Raji (cell line): ENCODE results near the gene RPS6KA2.

Experiments used
- POLR2A ChIP-seq: IDR thresholded peaks from 2 replicates; pipeline ENCODE4 v1.6.1; 2011; ENCODE audit warnings: low read depth, low read length, control low read depth; ENCODE audit not compliant: insufficient read depth

RPS6KA2 gene

GRCh38 chr6:166532302-166532701 lies 94.7 kb downstream of the RPS6KA2 start:
- TF ChIP-seq POLR2A, result no peak

DNA sequence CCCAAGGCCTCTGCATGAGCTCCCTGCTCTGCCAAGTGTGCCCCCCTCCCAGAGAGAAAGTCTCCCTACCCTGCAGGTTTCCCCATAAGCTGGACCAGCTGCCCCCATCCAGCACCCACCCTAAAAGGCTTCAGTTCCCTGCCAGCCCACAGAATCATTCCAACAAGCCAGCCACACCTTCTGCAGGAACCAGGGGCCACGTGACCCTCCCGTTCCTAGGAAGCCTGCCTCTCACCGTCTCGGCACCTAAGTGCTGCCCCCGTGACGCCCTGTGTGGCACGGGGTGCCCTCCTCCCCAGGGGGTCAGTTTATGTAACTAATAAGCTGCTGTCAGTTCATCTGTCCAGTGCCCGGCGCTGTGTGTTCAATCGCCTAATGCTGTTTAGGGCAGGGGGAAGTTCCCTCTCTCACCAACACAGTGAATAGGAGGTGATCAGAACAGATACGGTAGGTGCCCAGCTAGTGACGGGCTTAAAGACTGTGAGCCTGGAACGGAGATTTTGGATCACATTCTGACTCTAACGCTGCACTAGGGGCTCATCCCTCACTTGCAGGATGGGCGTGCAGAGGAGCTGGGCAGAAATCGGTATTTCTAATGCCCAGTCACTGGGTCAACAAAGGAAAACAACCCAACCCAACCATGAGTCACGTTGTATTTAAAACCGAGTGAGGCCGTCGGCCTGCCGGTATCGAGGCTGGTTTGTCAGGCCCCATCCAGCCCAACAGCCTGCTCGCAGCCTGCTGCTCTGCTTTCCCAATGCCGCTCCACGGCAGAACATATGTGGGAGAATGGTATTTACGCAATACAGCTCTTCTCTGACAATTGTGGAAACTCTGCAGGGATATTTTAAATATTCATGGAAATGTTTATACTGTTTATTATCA lies 96.6 kb downstream of the RPS6KA2 start:
- no peak for TF ChIP-seq POLR2A

- TF ChIP-seq POLR2A, result no peak
These were observed 97.5 kb downstream of the RPS6KA2 start for GRCh38 chr6:166529586-166529985.

- no peak for TF ChIP-seq POLR2A
These were observed 99.2 kb downstream of the RPS6KA2 start for GRCh38 chr6:166527849-166528248.

- TF ChIP-seq POLR2A, result no peak
These were observed 100.1 kb downstream of the RPS6KA2 start for GRCh38 chr6:166526937-166527336.

GRCh38 chr6:166525567-166525966 lies 101.5 kb downstream of the RPS6KA2 start:
- no peak for TF ChIP-seq POLR2A

GRCh38 chr6:166523782-166524559 lies 103.1 kb downstream of the RPS6KA2 start:
- no peak for TF ChIP-seq POLR2A

DNA sequence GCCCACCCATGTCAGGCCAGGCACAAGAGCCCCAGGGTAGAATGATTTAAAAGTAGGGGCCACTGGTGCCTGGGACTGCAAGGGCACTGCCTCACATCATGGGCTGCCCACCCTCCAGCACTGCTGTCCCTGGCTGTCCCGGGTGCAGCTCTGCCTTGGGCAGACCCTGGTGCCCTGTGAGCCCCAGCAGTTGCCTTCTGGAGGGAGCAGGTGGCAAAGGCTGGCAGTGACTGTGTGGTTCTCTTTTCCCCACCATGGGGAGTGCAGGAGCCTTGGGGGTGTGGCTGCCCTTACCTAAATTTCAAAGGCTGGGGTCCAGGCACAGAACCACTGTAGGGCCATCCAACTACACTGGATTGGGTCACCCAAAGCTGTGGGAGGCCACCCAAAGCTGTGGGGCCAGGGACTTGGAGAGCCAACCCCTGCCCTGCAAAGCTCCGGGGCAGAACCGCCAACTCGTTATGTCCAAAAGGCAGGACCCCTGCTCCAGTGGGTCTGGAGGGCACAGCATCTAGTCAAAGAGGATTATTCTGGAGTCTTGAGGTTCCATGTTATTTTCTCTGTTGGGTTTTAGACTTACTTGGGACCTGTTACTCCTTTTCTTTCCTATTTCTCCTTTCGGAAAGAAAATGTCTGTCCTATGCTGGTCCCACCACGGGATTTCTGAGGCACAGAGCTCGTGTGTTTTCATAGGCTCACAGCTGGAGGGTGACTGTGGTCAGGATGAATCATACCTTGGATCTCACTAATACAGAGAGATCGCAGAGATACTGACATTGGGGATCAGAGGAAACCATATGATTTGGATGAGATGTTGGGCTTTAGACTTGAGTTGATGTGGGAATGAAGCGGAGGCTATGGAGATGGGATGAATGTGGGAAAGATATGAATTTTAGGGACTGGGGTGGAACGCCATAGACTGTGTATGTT lies 105.9 kb downstream of the RPS6KA2 start:
- TF ChIP-seq POLR2A, result no peak

DNA sequence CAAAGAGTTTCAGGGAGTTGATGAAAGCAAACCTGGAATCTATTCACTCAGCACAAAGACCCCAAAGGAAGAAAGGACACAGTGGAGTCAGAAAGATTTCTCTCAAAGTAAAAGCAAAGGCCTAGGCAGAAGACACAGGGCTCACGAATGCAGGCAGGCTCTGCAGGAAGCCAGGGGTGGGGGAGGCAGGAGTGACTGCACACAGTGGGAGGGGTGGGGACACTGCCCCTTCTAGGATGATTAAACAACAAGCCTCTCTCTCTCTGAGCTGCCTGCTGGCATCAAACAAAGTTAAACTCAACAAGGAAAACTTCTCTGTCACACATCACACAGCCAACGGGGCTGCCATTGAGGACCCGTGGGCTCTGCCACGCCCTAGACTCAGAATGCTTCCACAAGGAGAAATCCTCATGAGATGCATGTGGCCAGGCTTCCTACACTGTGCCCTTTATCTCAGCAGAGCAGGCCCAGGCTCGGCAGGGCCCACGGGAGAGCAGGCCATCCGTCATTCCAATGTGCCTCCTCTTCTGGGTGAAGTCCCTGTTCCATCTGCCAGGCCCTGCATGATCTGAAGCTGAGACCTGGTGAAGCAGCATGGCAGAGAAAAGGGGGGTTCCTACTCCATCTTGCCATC lies 110.7 kb downstream of the RPS6KA2 start:
- no peak for TF ChIP-seq POLR2A

DNA sequence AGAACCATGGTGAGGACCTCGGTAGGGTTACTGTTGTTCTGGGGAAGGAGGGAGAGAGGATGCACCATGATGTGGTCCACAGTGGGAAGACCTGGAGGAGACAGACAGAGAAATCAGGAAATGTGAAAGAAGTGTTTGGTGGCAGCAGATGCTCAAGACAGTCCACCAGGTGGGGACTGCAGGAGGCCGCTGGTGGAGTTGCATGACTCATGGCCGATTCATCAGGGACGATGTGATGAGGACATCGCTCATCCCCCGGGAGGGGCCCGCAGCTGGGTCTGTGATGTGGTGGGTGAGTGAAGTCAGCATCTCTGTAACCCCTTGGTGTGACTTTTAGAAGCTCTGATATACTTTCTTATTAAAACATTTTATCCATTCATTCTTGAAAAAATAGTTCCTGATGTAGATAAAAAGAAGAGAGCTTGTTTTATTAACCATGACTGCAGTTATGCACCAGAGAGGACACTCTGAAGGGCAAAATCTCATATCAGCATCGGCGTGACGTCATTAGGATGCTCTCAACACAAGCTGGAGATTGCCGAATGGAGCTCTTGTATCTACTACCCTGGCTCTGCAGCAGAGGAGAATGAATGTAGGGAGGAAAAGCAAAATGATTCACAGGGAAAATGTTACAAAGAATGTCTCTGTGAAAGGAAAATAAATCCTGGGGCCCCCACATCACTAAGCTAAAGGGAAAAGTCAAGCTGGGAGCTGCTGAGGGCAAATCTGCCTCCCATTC lies 111.8 kb downstream of the RPS6KA2 start:
- no peak for TF ChIP-seq POLR2A

DNA sequence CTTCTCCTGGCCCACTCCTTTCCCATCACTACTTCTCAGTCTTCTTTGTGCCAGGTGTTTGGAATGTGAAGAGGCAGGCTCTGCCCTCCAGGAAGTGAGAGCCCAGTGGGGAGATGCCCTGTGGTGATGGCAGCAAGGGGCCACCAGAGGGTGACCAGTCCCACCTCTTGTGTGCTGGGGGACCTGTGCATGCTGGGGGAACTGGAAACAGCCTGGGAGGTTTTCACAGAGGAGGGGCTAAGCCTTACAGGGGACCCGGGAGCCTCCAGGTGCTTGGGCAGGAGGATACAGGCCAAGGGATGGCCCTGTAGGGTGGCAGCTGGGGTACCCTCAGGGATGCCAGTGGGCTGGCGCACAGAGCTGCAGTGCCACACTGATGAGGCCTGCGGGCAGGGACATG lies 112.9 kb downstream of the RPS6KA2 start:
- TF ChIP-seq POLR2A, result no peak

- no peak for TF ChIP-seq POLR2A
These were observed 114.5 kb downstream of the RPS6KA2 start for GRCh38 chr6:166512567-166512966.

- no peak for TF ChIP-seq POLR2A
These were observed 115.7 kb downstream of the RPS6KA2 start for GRCh38 chr6:166511316-166511715.

- no peak for TF ChIP-seq POLR2A
These were observed 117.9 kb downstream of the RPS6KA2 start for GRCh38 chr6:166509193-166509592.

DNA sequence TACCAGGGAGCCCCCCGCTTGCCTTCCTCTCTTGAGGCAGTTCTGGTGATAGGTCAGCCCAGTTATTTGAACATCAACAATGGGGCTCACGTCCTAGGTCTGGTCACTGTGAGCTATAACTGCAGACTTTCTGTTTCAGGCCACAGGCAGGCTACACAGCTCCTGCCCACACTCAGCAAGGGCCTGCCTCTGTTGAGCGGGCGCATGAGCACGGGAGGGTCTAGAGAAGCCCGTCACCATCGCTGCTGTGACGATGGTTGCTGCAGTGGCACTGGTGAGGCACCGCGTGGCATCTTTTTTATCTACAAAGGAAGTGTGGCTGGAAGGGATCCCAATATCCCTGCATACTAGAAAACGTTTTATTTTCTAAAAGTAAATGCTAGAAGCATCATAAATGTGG lies 118.3 kb downstream of the RPS6KA2 start:
- no peak for TF ChIP-seq POLR2A
